Measurements from ENCODE around the gene SCAANT1.

GRCh38 chr3:63870615-63871005 is 41.6 kb downstream of the SCAANT1 start:
- no peak for TF ChIP-seq CTCF (conservative IDR thresholded peaks at IDR 0.05)
- TF ChIP-seq EZH2 (IDR thresholded peaks at IDR 0.05; ENCODE audit: low read depth): no peak
